Nephron progenitor cell (in vitro differentiated cells): ENCODE results near the gene GRSF1.

Source experiments
- DNase-seq: peaks from one replicate; pipeline ENCODE4 v3.0.0; 2021
- H3K27ac Mint-ChIP-seq: 2 replicates; pipeline ENCODE4 v1.8.0; 2021; ENCODE audit warnings: mild to moderate bottlenecking, moderate library complexity, mixed read lengths
- H3K27me3 Mint-ChIP-seq: 2 replicates; pipeline ENCODE4 v1.8.0; 2021; ENCODE audit warnings: mild to moderate bottlenecking, low read depth, mixed read lengths; ENCODE audit not compliant: poor library complexity
- H3K36me3 Mint-ChIP-seq: 2 replicates; pipeline ENCODE4 v1.8.0; 2021; ENCODE audit warnings: low read depth, mixed read lengths
- H3K4me1 Mint-ChIP-seq: 2 replicates; pipeline ENCODE4 v1.8.0; 2021; ENCODE audit warnings: mixed read lengths
- H3K4me3 Mint-ChIP-seq: 2 replicates; pipeline ENCODE4 v1.8.0; 2021; ENCODE audit warnings: mild to moderate bottlenecking, moderate library complexity, mixed read lengths
- H3K9me3 Mint-ChIP-seq: 2 replicates; pipeline ENCODE4 v1.8.0; 2021; ENCODE audit warnings: mild to moderate bottlenecking, moderate library complexity, mixed read lengths
- CTCF ChIP-seq: fragments of 200-600 bp; sonication (generic); IDR thresholded peaks from 2 replicates; pipeline ENCODE4 v1.5.0; 2021; ENCODE audit warnings: antibody characterized with exemption

Gene GRSF1

GRCh38 chr4:70808151-70808550 lies 31.5 kb downstream of the GRSF1 start:
- peaks cover 11% of the 10 kb centered on the region for H3K4me1 Mint-ChIP-seq
- peaks cover 13% of the 10 kb centered on the region for H3K36me3 Mint-ChIP-seq
- no peak overlapping the region for H3K4me3 Mint-ChIP-seq
- H3K27ac Mint-ChIP-seq: no peak overlapping the region
- TF ChIP-seq CTCF: no peak
- H3K9me3 Mint-ChIP-seq: no peaks in the 10 kb centered on the region
- DNase-seq: no peak
- H3K27me3 Mint-ChIP-seq: no peaks in the 10 kb centered on the region

- Mint-ChIP-seq H3K27ac (peak overlapping the region; percentile 39), H3K4me1 (peaks cover 24% of the 10 kb centered on the region), H3K9me3 (no peaks in the 10 kb centered on the region), H3K4me3 (no peak overlapping the region), H3K36me3 (peaks cover 8% of the 10 kb centered on the region), H3K27me3 (no peaks in the 10 kb centered on the region)
- DNase-seq: no peak
- no peak for TF ChIP-seq CTCF
Measured at GRCh38 chr4:70802928-70803580, 36.6 kb downstream of the GRSF1 start.

GRCh38 chr4:70801265-70801809 lies 38.4 kb downstream of the GRSF1 start:
- H3K9me3 Mint-ChIP-seq: no peaks in the 10 kb centered on the region
- H3K36me3 Mint-ChIP-seq: peaks cover 16% of the 10 kb centered on the region
- H3K27ac Mint-ChIP-seq: peak overlapping the region; percentile 78
- DNase-seq: no peak
- peaks cover 12% of the 10 kb centered on the region for H3K4me1 Mint-ChIP-seq
- no peak for TF ChIP-seq CTCF
- H3K4me3 Mint-ChIP-seq: no peak overlapping the region
- no peaks in the 10 kb centered on the region for H3K27me3 Mint-ChIP-seq

- no peaks in the 10 kb centered on the region for H3K27me3 Mint-ChIP-seq
- H3K4me1 Mint-ChIP-seq: no peaks in the 10 kb centered on the region
- DNase-seq: no peak
- no peak overlapping the region for H3K4me3 Mint-ChIP-seq
- H3K27ac Mint-ChIP-seq: no peak overlapping the region
- H3K36me3 Mint-ChIP-seq: peaks cover 35% of the 10 kb centered on the region
- TF ChIP-seq CTCF: no peak
- no peaks in the 10 kb centered on the region for H3K9me3 Mint-ChIP-seq
Measured at GRCh38 chr4:70793626-70794025, 46.1 kb downstream of the GRSF1 start.

- no peak for DNase-seq
- H3K4me1 Mint-ChIP-seq: no peaks in the 10 kb centered on the region
- H3K27me3 Mint-ChIP-seq: no peaks in the 10 kb centered on the region
- no peak for TF ChIP-seq CTCF
- H3K36me3 Mint-ChIP-seq: peaks cover 38% of the 10 kb centered on the region
- H3K9me3 Mint-ChIP-seq: no peaks in the 10 kb centered on the region
- no peak overlapping the region for H3K4me3 Mint-ChIP-seq
- no peak overlapping the region for H3K27ac Mint-ChIP-seq
Measured at GRCh38 chr4:70788733-70789132, 51.0 kb downstream of the GRSF1 start.

- Mint-ChIP-seq H3K36me3 (peaks cover 36% of the 10 kb centered on the region), H3K27ac (no peak overlapping the region), H3K4me3 (no peak overlapping the region), H3K27me3 (no peaks in the 10 kb centered on the region), H3K4me1 (no peaks in the 10 kb centered on the region), H3K9me3 (no peaks in the 10 kb centered on the region)
- DNase-seq: no peak
- TF ChIP-seq CTCF: no peak
Measured at GRCh38 chr4:70787496-70787895, 52.2 kb downstream of the GRSF1 start.
